Dendritic cell treated with granulocyte-macrophage colony-stimulating factor and Interleukin-4, amounts not matched to agents 40 ng/mL and 50 ng/mL, for 4 days (primary cell): ENCODE data around the gene RBM33.
A peak's percentile ranks its signal among the peaks of the same experiment; 100 is the strongest.

ENCODE experiments used
- H3K27ac Mint-ChIP-seq: one replicate; pipeline ENCODE4 v1.8.0; 2022; ENCODE audit warnings: mild to moderate bottlenecking, mixed read lengths
- H3K27me3 Mint-ChIP-seq: one replicate; pipeline ENCODE4 v1.8.0; 2022; ENCODE audit warnings: mild to moderate bottlenecking, mixed read lengths
- H3K36me3 Mint-ChIP-seq: one replicate; pipeline ENCODE4 v1.8.0; 2022; ENCODE audit warnings: low read depth, mixed read lengths
- H3K4me1 Mint-ChIP-seq: one replicate; pipeline ENCODE4 v1.8.0; 2022; ENCODE audit warnings: low read depth, mixed read lengths
- H3K4me3 Mint-ChIP-seq: one replicate; pipeline ENCODE4 v1.8.0; 2022; ENCODE audit warnings: mild to moderate bottlenecking, moderate library complexity, mixed read lengths
- H3K9me3 Mint-ChIP-seq: one replicate; pipeline ENCODE4 v1.8.0; 2022; ENCODE audit warnings: mixed read lengths
- intact Hi-C: fragments of 100-400 bp; cut with micrococcal nuclease; formaldehyde crosslinking; loops from one replicate; pipeline ENCODE4 v1.15.0; 2022

The RBM33 gene

GRCh38 chr7:155786491-155786890, 142.0 kb downstream of the RBM33 start:
- no peak overlapping the region for H3K27ac Mint-ChIP-seq

DNA sequence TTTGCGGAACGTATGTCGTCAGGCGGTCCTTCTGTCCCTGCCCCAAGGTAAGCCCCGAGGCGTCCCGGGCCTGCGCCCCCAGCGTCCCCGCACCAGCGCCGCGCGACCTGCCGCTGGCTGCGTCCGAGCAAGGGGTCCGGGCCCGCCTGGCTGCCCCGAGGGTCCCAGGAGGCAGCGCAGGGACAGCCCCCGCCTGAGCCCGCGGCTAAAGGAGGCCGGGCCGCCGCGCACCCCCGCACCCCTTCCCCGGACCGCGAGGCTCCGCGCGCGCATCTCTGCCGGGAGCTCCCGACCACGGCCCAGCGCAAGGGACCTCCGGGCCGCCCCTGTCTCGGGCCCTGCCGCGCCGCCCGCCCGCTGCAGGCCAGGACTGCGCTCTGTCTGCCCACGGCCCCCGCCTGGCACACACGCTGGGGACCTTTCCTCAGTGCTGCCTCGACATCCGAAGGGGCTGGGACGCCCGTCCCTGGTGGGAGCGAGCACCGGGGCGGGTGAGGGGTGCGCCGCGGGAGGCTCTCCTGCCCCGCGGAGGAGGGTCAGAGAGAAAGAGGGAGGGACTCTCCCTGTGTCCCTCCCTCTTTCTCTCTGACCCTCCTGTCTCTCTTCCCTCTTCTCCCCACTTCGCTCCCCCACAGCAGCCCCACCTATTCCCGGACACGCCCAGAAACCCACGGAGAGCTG, 142.8 kb downstream of the RBM33 start:
- Mint-ChIP-seq H3K9me3 (no peaks in the 10 kb centered on the region), H3K4me1 (peaks cover 6% of the 10 kb centered on the region), H3K4me3 (peak overlapping the region; percentile 78), H3K36me3 (peaks cover 22% of the 10 kb centered on the region), H3K27ac (peak overlapping the region; percentile 66), H3K27me3 (peaks cover 35% of the 10 kb centered on the region)
- intact Hi-C loops, result no loop called here

More at GRCh38 chr7:155786491-155786890, 142.0 kb downstream of the RBM33 start:
- peaks cover 30% of the 10 kb centered on the region for H3K36me3 Mint-ChIP-seq
- peaks cover 35% of the 10 kb centered on the region for H3K27me3 Mint-ChIP-seq
- no peaks in the 10 kb centered on the region for H3K9me3 Mint-ChIP-seq
- peak overlapping the region; percentile 78 for H3K4me3 Mint-ChIP-seq
- intact Hi-C loops, result no loop called here
- peaks cover 6% of the 10 kb centered on the region for H3K4me1 Mint-ChIP-seq

GRCh38 chr7:155788616-155789000, 144.1 kb downstream of the RBM33 start:
- H3K9me3 Mint-ChIP-seq, result no peaks in the 10 kb centered on the region
- no peak overlapping the region for H3K27ac Mint-ChIP-seq
- peaks cover 6% of the 10 kb centered on the region for H3K4me1 Mint-ChIP-seq
- intact Hi-C loops, result no loop called here
- peaks cover 35% of the 10 kb centered on the region for H3K27me3 Mint-ChIP-seq
- H3K36me3 Mint-ChIP-seq, result peaks cover 9% of the 10 kb centered on the region
- H3K4me3 Mint-ChIP-seq, result no peak overlapping the region

DNA sequence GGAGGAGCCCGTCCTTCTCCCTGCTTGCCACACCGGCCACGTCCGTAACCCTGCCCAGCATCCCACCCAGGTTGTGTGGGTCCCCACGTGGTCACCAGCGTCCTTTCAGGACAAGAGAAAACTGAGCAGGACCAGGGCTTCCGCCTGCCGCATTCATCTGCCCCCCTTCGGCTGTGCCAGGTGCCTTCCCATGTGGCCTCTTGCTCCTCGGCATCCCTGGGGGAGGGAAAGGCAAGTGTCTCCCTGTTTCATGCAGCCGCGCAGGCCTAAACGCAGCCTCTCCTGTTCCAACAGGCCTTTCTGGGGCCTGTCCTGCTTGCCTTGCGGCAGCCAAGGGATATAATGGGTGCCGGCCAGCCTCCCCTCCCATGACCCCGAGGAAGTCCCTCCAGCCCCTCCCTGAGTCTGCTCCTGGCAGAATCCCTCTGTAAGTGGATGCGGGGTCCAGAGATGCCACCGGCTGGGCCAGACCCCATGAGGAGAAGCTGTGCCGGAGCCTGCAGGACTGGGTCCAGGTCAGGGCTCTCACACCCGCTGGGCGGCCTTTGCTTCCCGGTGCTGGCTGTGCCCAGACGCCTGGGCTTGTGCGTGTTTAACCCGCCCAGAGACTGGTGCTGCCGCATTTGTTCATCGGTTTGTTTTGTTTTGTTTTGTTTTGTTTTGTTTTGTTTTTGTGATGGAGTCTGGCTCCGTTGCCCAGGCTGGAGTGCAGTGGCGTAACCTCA, 144.7 kb downstream of the RBM33 start:
- H3K9me3 Mint-ChIP-seq, result no peaks in the 10 kb centered on the region
- no peak overlapping the region for H3K27ac Mint-ChIP-seq
- intact Hi-C loops, result no loop called here
- peaks cover 3% of the 10 kb centered on the region for H3K36me3 Mint-ChIP-seq
- no peak overlapping the region for H3K4me3 Mint-ChIP-seq
- H3K4me1 Mint-ChIP-seq, result peaks cover 6% of the 10 kb centered on the region
- peaks cover 36% of the 10 kb centered on the region for H3K27me3 Mint-ChIP-seq

DNA sequence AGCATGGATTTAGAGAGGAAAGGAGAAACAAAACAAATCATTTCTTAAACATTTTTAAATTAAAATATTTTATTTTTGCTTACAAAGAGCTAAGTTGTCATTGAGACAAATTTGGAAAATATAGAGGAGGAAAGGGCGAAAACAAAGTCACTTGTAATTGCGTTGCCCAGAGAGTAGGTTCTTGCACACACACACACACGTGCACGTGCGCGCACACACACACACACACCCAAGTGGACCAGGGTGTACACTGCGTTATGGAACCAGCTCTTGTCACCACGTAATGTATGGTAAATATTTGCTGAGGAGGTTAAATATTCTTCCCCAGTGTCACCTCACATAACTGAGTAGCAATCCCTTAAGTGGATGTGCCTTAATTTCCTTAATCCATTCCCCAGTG, 146.2 kb downstream of the RBM33 start:
- H3K4me3 Mint-ChIP-seq, result no peak overlapping the region
- no peaks in the 10 kb centered on the region for H3K9me3 Mint-ChIP-seq
- intact Hi-C loops, result no loop called here
- H3K4me1 Mint-ChIP-seq, result peaks cover 6% of the 10 kb centered on the region
- H3K36me3 Mint-ChIP-seq, result no peaks in the 10 kb centered on the region
- no peak overlapping the region for H3K27ac Mint-ChIP-seq
- peaks cover 37% of the 10 kb centered on the region for H3K27me3 Mint-ChIP-seq

GRCh38 chr7:155791214-155791737, 146.8 kb downstream of the RBM33 start:
- intact Hi-C loops, result no loop called here
- Mint-ChIP-seq H3K4me3 (no peak overlapping the region), H3K9me3 (no peaks in the 10 kb centered on the region), H3K36me3 (no peaks in the 10 kb centered on the region), H3K27me3 (peaks cover 36% of the 10 kb centered on the region), H3K27ac (no peak overlapping the region), H3K4me1 (peaks cover 6% of the 10 kb centered on the region)

DNA sequence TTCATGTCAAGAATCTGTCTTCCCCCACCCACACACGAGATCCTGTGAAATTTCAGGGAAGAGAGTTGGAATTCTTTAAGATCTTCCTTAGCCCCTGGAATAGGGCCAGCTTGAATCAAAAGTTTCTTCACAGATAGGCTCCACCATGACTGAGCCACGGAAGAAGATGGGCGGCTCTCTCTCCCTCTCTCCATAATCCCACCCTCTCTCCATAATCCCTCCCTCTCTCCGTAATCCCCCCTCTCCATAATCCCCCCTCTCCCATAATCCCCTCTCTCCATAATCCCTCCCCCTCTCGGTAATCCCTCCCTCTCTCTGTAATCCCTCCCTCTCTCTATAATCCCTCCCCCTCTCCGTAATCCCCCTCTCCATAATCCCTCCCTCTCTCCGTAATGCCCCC, 147.4 kb downstream of the RBM33 start:
- H3K27me3 Mint-ChIP-seq, result peaks cover 37% of the 10 kb centered on the region
- intact Hi-C loops, result no loop called here
- peaks cover 6% of the 10 kb centered on the region for H3K4me1 Mint-ChIP-seq
- no peaks in the 10 kb centered on the region for H3K9me3 Mint-ChIP-seq
- no peak overlapping the region for H3K4me3 Mint-ChIP-seq
- no peak overlapping the region for H3K27ac Mint-ChIP-seq
- no peaks in the 10 kb centered on the region for H3K36me3 Mint-ChIP-seq

- no peaks in the 10 kb centered on the region for H3K9me3 Mint-ChIP-seq
- peaks cover 5% of the 10 kb centered on the region for H3K4me1 Mint-ChIP-seq
- intact Hi-C loops, result no loop called here
- no peak overlapping the region for H3K4me3 Mint-ChIP-seq
- no peaks in the 10 kb centered on the region for H3K36me3 Mint-ChIP-seq
- H3K27me3 Mint-ChIP-seq, result peaks cover 37% of the 10 kb centered on the region
- no peak overlapping the region for H3K27ac Mint-ChIP-seq
Measured at GRCh38 chr7:155792315-155792960, 148.0 kb downstream of the RBM33 start.

GRCh38 chr7:155792999-155793560, 148.6 kb downstream of the RBM33 start:
- intact Hi-C loops, result no loop called here
- peaks cover 36% of the 10 kb centered on the region for H3K27me3 Mint-ChIP-seq
- H3K9me3 Mint-ChIP-seq, result no peaks in the 10 kb centered on the region
- no peak overlapping the region for H3K27ac Mint-ChIP-seq
- no peak overlapping the region for H3K4me3 Mint-ChIP-seq
- no peaks in the 10 kb centered on the region for H3K4me1 Mint-ChIP-seq
- H3K36me3 Mint-ChIP-seq, result no peaks in the 10 kb centered on the region

DNA sequence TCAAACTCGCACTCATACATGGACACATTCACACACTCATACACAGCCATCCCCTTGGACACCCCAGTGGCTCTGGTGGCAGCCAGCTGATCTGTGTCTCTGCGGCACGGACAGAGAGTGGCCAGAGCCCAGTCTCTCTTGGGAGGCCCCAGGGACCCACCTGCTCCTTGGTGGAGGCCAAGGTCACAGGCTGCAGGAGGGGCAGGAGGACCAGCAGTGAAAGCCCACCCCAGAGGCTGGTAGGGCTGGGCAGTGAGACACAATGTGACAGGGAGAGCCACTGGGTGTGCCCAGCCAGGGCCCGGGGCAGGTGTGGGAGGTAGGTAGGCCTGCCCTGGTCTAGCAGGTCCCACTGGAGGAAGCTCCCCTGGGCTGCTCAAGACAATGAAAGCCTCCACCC, 149.3 kb downstream of the RBM33 start:
- H3K9me3 Mint-ChIP-seq, result no peaks in the 10 kb centered on the region
- peaks cover 6% of the 10 kb centered on the region for H3K4me1 Mint-ChIP-seq
- intact Hi-C loops, result no loop called here
- no peaks in the 10 kb centered on the region for H3K36me3 Mint-ChIP-seq
- H3K4me3 Mint-ChIP-seq, result no peak overlapping the region
- peaks cover 42% of the 10 kb centered on the region for H3K27me3 Mint-ChIP-seq
- H3K27ac Mint-ChIP-seq, result no peak overlapping the region

DNA sequence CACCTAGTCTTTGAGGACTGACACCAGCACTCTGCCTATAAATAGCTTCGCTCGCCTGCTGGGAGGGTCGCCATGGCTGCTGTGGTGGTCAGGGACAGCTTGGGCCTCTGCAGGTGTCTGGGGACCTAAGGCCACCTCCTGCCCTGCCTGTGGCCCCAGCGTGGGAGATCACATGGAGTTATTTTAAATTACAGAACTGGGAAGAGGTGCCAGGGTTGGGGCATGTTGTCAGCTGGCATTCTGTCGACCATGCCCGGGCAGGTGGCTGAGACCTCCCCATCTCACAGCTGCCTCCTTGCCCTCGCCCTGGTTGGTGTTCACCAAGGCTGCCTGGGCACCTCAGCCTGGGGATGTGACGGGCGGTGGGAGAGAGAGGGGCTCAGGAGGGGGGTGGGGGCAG, 149.7 kb downstream of the RBM33 start:
- intact Hi-C loops, result no loop called here
- peaks cover 42% of the 10 kb centered on the region for H3K27me3 Mint-ChIP-seq
- H3K36me3 Mint-ChIP-seq, result no peaks in the 10 kb centered on the region
- peaks cover 9% of the 10 kb centered on the region for H3K4me1 Mint-ChIP-seq
- H3K4me3 Mint-ChIP-seq, result no peak overlapping the region
- H3K9me3 Mint-ChIP-seq, result no peaks in the 10 kb centered on the region
- no peak overlapping the region for H3K27ac Mint-ChIP-seq

DNA sequence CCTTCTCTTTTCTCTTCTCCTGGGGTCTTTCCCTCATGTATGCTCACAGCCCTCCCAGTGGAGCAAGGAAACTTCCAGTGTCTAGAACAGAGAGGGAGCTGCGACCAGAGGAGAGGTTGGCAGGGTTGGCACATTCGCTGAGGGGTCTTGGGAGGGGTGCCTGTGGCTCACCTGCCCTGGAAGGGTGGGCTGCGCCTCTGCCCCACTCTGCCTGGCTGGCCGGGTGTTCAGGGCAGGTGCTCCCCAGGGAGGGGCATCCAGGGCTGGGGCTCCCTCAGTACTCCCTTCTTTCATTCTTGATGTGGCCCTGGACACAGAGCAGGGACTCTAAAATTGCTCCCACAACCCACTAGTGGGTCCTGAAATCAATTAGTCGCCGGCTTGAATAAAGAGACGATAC, 150.9 kb downstream of the RBM33 start:
- H3K27me3 Mint-ChIP-seq, result peaks cover 52% of the 10 kb centered on the region
- H3K27ac Mint-ChIP-seq, result no peak overlapping the region

GRCh38 chr7:155795951-155796350, 151.5 kb downstream of the RBM33 start:
- Mint-ChIP-seq H3K9me3 (no peaks in the 10 kb centered on the region), H3K4me1 (peaks cover 9% of the 10 kb centered on the region), H3K27me3 (peaks cover 58% of the 10 kb centered on the region), H3K36me3 (no peaks in the 10 kb centered on the region), H3K4me3 (no peak overlapping the region), H3K27ac (no peak overlapping the region)
- intact Hi-C loops, result no loop called here

More for the DNA sequence above, 150.9 kb downstream of the RBM33 start:
- peaks cover 9% of the 10 kb centered on the region for H3K4me1 Mint-ChIP-seq
- intact Hi-C loops, result no loop called here
- H3K4me3 Mint-ChIP-seq, result no peak overlapping the region
- H3K9me3 Mint-ChIP-seq, result no peaks in the 10 kb centered on the region
- no peaks in the 10 kb centered on the region for H3K36me3 Mint-ChIP-seq
